Trophoblast cell (in vitro differentiated cells and primary cell): Measurements from ENCODE around the gene CCDC83.

Experiments used
- DNase-seq, 2 donors: peaks; one replicate each; pipeline ENCODE4 v3.0.0-alpha.2; 2016
- H2AFZ ChIP-seq: 2 replicates; pipeline ENCODE4 v1.6.1; 2013; ENCODE audit warnings: low read length, moderate library complexity, mild to moderate bottlenecking; ENCODE audit not compliant: insufficient read depth, poor library complexity
- H2AK5ac ChIP-seq: 2 replicates; pipeline ENCODE4 v1.6.1; 2013; ENCODE audit warnings: mild to moderate bottlenecking, low read length
- H2BK120ac ChIP-seq: 2 replicates; pipeline ENCODE4 v1.6.1; 2013; ENCODE audit warnings: low read length, mild to moderate bottlenecking, moderate library complexity; ENCODE audit not compliant: insufficient read depth, poor library complexity
- H2BK12ac ChIP-seq: 2 replicates; pipeline ENCODE4 v1.6.1; 2013; ENCODE audit warnings: mild to moderate bottlenecking, low read length, moderate library complexity
- H2BK5ac ChIP-seq: 2 replicates; pipeline ENCODE4 v1.6.1; 2013; ENCODE audit warnings: low read length, low read depth, moderate library complexity, mild to moderate bottlenecking; ENCODE audit not compliant: poor library complexity
- H3K14ac ChIP-seq: 2 replicates; pipeline ENCODE4 v1.6.1; 2013; ENCODE audit warnings: mild to moderate bottlenecking, low read length
- H3K18ac ChIP-seq: 2 replicates; pipeline ENCODE4 v1.6.1; 2013; ENCODE audit warnings: mild to moderate bottlenecking, low read length
- H3K23ac ChIP-seq: 2 replicates; pipeline ENCODE4 v1.6.1; 2013; ENCODE audit warnings: low read length
- H3K27ac ChIP-seq: 2 replicates; pipeline ENCODE4 v1.5.1; 2013; ENCODE audit warnings: low read depth, mild to moderate bottlenecking, inconsistent platforms, low read length, moderate library complexity
- H3K27me3 ChIP-seq: 2 replicates; pipeline ENCODE4 v1.6.1; 2013; ENCODE audit warnings: inconsistent platforms, mild to moderate bottlenecking, low read length, moderate library complexity; ENCODE audit not compliant: insufficient read depth
- H3K36me3 ChIP-seq, 2 experiments: 1 replicate in 1 of 2; 2 replicates in 1 of 2; pipeline ENCODE4 v1.6.1; 2013; ENCODE audit warnings: low read length in 2 of 2, mild to moderate bottlenecking in 2 of 2, moderate library complexity in 1 of 2; ENCODE audit not compliant: insufficient read depth in 2 of 2, control insufficient read depth in 1 of 2
- H3K4ac ChIP-seq: 2 replicates; pipeline ENCODE4 v1.6.1; 2013; ENCODE audit warnings: low read depth, mild to moderate bottlenecking, low read length, moderate library complexity
- H3K4me1 ChIP-seq, 2 experiments: 1 replicate in 1 of 2; 2 replicates in 1 of 2; pipeline ENCODE4 v1.6.1; 2013; ENCODE audit warnings: low read length in 2 of 2, mild to moderate bottlenecking in 2 of 2, moderate library complexity in 1 of 2; ENCODE audit not compliant: insufficient read depth in 2 of 2, control insufficient read depth in 1 of 2
- H3K4me2 ChIP-seq: 2 replicates; pipeline ENCODE4 v1.6.1; 2013; ENCODE audit warnings: inconsistent platforms, mild to moderate bottlenecking, low read length, moderate library complexity
- H3K4me3 ChIP-seq: 2 replicates; pipeline ENCODE4 v1.5.1; 2013; ENCODE audit warnings: mild to moderate bottlenecking, low read depth, low read length, inconsistent platforms
- H3K79me1 ChIP-seq: one replicate; pipeline ENCODE4 v1.6.1; 2013; ENCODE audit warnings: low read length
- H3K79me2 ChIP-seq: 2 replicates; pipeline ENCODE4 v1.6.1; 2013; ENCODE audit warnings: low read length, mild to moderate bottlenecking; ENCODE audit not compliant: control insufficient read depth, insufficient read depth, poor library complexity
- H3K9ac ChIP-seq: 2 replicates; pipeline ENCODE4 v1.6.1; 2013; ENCODE audit warnings: mild to moderate bottlenecking, low read length
- H3K9me3 ChIP-seq: 2 replicates; pipeline ENCODE4 v1.6.1; 2013; ENCODE audit warnings: low read depth, mild to moderate bottlenecking, control low read depth, inconsistent platforms, low read length; ENCODE audit not compliant: insufficient read depth
- H4K12ac ChIP-seq: 2 replicates; pipeline ENCODE4 v1.6.1; 2013; ENCODE audit warnings: low read depth, mild to moderate bottlenecking, low read length, moderate library complexity
- H4K8ac ChIP-seq: 2 replicates; pipeline ENCODE4 v1.6.1; 2013; ENCODE audit warnings: low read depth, mild to moderate bottlenecking, low read length, moderate library complexity
- H4K91ac ChIP-seq: one replicate; pipeline ENCODE4 v1.6.1; 2013; ENCODE audit warnings: low read depth, mild to moderate bottlenecking, low read length, moderate library complexity
- WGBS: extraction: QIAGEN DNeasy Blood & Tissue Kit; methylation state at CpG from one replicate; pipeline ENCODE4 v1.1.7; 2013; ENCODE audit warnings: missing lambda C conversion rate; ENCODE audit not compliant: insufficient read length, insufficient coverage; ENCODE audit errors: extremely low coverage; 5-methylcytosine and 5-hydroxymethylcytosine counted together

CCDC83 gene

GRCh38 chr11:85948884-85949283, 93.7 kb downstream of the CCDC83 start:
- Histone ChIP-seq H2BK12ac (no peak overlapping the region), H3K4me2 (no peak overlapping the region), H3K4ac (no peak overlapping the region), H3K79me1 (no peaks in the 10 kb centered on the region), H3K18ac (no peak overlapping the region), H2BK5ac (no peak overlapping the region), H3K27me3 (no peaks in the 10 kb centered on the region), H3K4me3 (no peak overlapping the region), H3K4me1 (peaks cover 0 to 2% of the 10 kb centered on the region in 2 experiments), H2BK120ac (no peak overlapping the region), H4K12ac (no peak overlapping the region), H2AK5ac (no peak overlapping the region), H3K9ac (no peak overlapping the region), H3K27ac (no peak overlapping the region), H3K23ac (no peak overlapping the region), H3K14ac (no peak overlapping the region), H4K91ac (no peak overlapping the region), H4K8ac (no peak overlapping the region), H3K36me3 (peaks cover 0 to 2% of the 10 kb centered on the region in 2 experiments), H3K9me3 (peaks cover 2% of the 10 kb centered on the region), H3K79me2 (no peaks in the 10 kb centered on the region), H2AFZ (no peak overlapping the region)
- peak in 1 of 2 donors; percentile 39 for DNase-seq
- WGBS, result no CpG with 5 or more reads among the region's 2 CpGs

DNA sequence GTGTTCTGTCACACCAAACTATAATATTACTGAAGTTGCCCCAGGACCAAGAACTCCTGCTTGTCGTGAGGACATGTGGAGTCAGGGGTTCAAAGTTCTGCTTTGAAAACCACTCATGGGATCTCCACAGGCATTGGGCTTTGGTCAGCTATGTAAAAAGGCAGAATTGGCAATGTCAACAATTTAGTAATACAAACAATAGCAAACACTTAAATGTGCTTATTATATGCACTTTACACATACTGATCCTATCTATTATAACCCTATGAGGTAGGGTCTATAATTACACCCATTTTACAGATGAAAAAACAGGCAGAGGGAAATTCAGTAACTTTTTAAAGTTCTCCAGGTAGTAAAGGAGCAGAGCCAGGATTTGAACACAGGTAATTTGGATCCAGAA, 94.6 kb downstream of the CCDC83 start:
- DNase-seq, result no peak
- Histone ChIP-seq H3K4me3 (no peak overlapping the region), H3K9ac (no peak overlapping the region), H3K4me2 (no peak overlapping the region), H3K4ac (no peak overlapping the region), H3K27me3 (no peaks in the 10 kb centered on the region), H2BK12ac (no peak overlapping the region), H3K27ac (no peak overlapping the region), H3K23ac (no peak overlapping the region), H4K91ac (no peak overlapping the region), H4K12ac (no peak overlapping the region), H2BK120ac (no peak overlapping the region), H3K18ac (no peak overlapping the region), H3K79me2 (no peaks in the 10 kb centered on the region), H2BK5ac (no peak overlapping the region), H3K9me3 (peaks cover 2% of the 10 kb centered on the region), H3K36me3 (peaks cover 5 to 6% of the 10 kb centered on the region in 2 experiments), H3K4me1 (peaks cover 0 to 2% of the 10 kb centered on the region in 2 experiments), H3K14ac (no peak overlapping the region), H2AK5ac (no peak overlapping the region), H4K8ac (no peak overlapping the region), H3K79me1 (no peaks in the 10 kb centered on the region), H2AFZ (no peak overlapping the region)
- WGBS, result no CpG with 5 or more reads among the region's 1 CpG

DNA sequence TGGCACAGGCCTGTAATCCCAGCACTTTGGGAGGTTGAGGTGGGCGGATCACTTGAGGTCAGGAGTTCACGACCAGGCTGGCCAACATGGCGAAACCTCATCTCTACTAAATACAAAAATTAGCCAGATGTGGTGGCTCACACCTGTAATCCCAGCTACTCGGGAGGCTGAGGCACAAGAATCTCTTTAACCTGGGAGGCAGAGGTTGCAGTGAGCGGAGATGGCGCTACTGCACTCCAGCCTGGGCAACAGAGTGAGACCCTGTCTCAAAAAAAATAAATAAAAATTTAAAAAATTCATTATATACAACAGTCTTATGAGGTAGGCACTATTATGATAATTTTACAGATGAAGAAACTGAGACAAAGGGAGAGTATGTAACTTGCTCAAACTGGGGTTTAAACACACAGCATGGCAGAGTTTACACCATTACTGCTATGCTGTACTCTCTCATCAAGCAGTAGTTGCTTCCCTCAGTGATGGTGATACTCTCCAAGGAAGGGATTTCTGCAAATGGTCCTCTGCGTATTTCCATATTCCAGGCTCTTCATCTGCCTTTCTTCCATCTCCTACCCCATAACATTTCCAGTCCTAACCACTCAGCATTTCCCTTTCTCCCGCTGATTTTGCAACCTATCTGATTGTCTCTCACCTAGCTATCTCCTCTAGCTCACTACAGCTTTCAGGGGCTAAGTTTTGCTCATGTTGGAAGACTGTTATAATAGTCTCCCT, 95.3 kb downstream of the CCDC83 start:
- Histone ChIP-seq H4K8ac (no peak overlapping the region), H3K9ac (no peak overlapping the region), H3K9me3 (no peaks in the 10 kb centered on the region), H2BK120ac (no peak overlapping the region), H2AK5ac (no peak overlapping the region), H3K27me3 (no peaks in the 10 kb centered on the region), H3K18ac (no peak overlapping the region), H3K4ac (no peak overlapping the region), H3K4me2 (no peak overlapping the region), H4K91ac (no peak overlapping the region), H3K27ac (no peak overlapping the region), H3K36me3 (peaks cover 6 to 7% of the 10 kb centered on the region in 2 experiments), H3K79me2 (no peaks in the 10 kb centered on the region), H3K4me3 (no peak overlapping the region), H3K79me1 (peaks cover 2% of the 10 kb centered on the region), H2BK12ac (no peak overlapping the region), H3K23ac (no peak overlapping the region), H2BK5ac (no peak overlapping the region), H2AFZ (no peak overlapping the region), H3K14ac (no peak overlapping the region), H3K4me1 (peaks cover 0 to 2% of the 10 kb centered on the region in 2 experiments), H4K12ac (no peak overlapping the region)
- no peak for DNase-seq
- WGBS, result no CpG with 5 or more reads among the region's 8 CpGs

DNA sequence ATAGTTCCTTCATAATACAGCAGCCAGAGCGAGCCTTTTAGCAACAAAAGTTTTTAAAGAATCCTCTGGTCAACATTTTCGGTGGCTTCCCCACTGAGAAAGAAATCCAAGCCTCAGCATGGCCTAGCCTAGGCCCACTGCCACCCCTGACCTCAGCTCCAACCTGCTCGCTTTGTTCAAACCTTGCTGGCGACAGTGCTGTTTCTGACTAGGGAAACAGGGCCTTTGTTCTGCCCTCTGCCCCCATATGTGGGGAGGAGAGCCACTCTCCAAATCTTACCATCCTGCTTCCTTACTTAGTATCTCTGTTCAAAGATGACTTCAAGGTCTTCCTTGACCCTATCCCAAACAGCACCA, 95.8 kb downstream of the CCDC83 start:
- H3K18ac ChIP-seq, result no peak overlapping the region
- WGBS, result no CpG with 5 or more reads among the region's 4 CpGs
- no peak overlapping the region for H4K91ac ChIP-seq

More for the DNA sequence above, 95.8 kb downstream of the CCDC83 start:
- Histone ChIP-seq H3K4ac (no peak overlapping the region), H2BK12ac (no peak overlapping the region), H4K8ac (no peak overlapping the region), H3K79me2 (no peaks in the 10 kb centered on the region), H4K12ac (no peak overlapping the region), H3K9ac (no peak overlapping the region), H3K23ac (no peak overlapping the region), H3K27me3 (no peaks in the 10 kb centered on the region), H3K79me1 (peaks cover 2% of the 10 kb centered on the region), H3K4me2 (no peak overlapping the region), H3K36me3 (peaks cover 6 to 7% of the 10 kb centered on the region in 2 experiments), H2BK120ac (no peak overlapping the region), H3K9me3 (no peaks in the 10 kb centered on the region), H3K27ac (no peak overlapping the region), H2AFZ (no peak overlapping the region), H3K4me3 (no peak overlapping the region), H2BK5ac (no peak overlapping the region), H3K14ac (no peak overlapping the region), H2AK5ac (no peak overlapping the region), H3K4me1 (peaks cover 0 to 2% of the 10 kb centered on the region in 2 experiments)
- no peak for DNase-seq
